GM10847 (cell line): Measurements from ENCODE around the gene LRRFIP2.

Source experiments
- POLR2A ChIP-seq: IDR thresholded peaks from 2 replicates; pipeline ENCODE4 v1.6.1; 2011; ENCODE audit not compliant: insufficient read length; ENCODE audit errors: extremely low read depth

LRRFIP2 gene, protein sequence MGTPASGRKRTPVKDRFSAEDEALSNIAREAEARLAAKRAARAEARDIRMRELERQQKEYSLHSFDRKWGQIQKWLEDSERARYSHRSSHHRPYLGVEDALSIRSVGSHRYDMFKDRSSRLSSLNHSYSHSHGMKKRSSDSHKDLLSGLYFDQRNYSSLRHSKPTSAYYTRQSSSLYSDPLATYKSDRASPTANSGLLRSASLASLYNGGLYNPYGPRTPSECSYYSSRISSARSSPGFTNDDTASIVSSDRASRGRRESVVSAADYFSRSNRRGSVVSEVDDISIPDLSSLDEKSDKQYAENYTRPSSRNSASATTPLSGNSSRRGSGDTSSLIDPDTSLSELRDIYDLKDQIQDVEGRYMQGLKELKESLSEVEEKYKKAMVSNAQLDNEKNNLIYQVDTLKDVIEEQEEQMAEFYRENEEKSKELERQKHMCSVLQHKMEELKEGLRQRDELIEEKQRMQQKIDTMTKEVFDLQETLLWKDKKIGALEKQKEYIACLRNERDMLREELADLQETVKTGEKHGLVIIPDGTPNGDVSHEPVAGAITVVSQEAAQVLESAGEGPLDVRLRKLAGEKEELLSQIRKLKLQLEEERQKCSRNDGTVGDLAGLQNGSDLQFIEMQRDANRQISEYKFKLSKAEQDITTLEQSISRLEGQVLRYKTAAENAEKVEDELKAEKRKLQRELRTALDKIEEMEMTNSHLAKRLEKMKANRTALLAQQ

GRCh38 chr3:37174532-37175126, at the start of gene LRRFIP2:
Gene LRRFIP2, minus strand, starts transcription at chr3:37174582. Its CDS starts 25,599 bp downstream, at chr3:37148983.
- no peak for TF ChIP-seq POLR2A

DNA sequence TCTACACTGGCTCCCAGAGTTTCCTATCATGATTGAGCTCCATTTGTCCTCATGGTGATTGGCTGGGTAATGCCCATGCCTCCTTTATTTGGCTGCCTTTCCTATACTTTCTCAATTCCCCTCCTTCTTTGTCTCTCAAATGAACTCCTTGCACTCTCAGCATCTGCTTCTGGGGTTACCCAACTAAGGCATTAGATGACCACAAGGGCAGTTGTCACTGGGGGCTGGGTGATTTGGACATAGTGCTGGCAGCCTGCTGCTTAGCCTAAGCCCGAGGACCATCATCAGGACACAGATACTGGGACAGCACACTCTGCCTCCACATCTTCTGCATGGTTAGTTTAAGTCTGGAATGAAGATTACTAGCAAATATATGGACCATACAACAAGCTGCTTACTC, 49.2 kb upstream of the LRRFIP2 start:
- TF ChIP-seq POLR2A = no peak

DNA sequence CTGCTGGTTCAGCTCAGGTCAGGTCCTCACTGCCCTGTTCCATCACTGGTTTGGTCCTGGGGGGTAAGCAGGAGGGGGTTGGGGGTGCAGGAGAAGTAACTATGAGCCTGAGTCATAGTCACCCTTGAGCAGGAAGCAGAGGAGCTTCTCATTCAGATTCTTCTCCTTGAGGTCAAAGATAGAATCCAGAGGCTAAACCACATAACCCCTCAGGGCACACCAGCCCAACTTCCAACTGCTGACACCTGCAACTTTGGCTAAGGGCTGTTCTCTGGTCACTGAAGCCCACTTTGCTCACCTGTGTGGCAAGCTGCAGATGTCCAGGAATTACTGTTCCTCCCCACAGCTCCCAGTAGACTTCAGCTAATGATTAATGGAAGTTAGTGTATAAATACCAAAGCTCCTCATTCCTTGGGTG, 48.8 kb upstream of the LRRFIP2 start:
- no peak for TF ChIP-seq POLR2A

DNA sequence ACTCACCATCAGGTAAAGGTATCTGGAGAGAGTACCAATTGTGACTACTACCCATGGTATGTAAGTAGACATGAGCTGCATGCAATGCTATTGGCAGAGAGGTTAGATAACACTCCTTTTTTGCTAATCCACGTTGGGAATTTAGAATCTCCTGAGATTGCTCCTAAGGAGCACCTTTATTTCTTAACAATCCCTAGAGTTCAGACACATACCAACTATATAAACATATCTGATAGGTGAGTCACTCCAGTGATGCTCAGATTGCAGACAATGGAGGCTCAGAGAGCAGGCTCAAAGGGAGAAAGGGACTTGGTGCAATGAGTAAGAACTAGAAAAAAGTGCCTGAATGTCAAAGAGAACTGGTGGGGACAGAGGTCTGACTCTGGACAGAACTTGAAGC, 47.0 kb upstream of the LRRFIP2 start:
- TF ChIP-seq POLR2A = no peak

DNA sequence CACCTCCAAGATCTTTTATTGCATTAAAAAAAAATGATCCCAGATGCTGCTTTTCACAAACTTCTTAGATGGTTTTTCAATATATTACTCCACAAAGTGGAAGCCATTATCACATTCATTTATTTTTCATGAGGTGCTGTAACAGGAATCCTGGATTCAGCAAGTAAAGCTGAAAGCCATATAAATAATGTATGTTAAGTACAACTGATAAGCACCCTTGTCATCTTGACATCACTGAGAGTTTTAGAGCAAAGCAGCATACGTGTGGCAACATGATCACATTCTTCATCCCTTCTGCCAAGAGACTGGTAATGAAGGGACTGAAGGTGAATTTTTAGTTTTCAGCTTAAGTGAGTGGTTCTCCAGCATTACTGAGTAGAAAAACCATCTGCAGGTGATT, 44.9 kb upstream of the LRRFIP2 start:
- TF ChIP-seq POLR2A = no peak

- no peak for TF ChIP-seq POLR2A
Observed at GRCh38 chr3:37218206-37218605, 43.8 kb upstream of the LRRFIP2 start.

- TF ChIP-seq POLR2A = no peak
Observed at GRCh38 chr3:37217098-37217849, 42.9 kb upstream of the LRRFIP2 start.

DNA sequence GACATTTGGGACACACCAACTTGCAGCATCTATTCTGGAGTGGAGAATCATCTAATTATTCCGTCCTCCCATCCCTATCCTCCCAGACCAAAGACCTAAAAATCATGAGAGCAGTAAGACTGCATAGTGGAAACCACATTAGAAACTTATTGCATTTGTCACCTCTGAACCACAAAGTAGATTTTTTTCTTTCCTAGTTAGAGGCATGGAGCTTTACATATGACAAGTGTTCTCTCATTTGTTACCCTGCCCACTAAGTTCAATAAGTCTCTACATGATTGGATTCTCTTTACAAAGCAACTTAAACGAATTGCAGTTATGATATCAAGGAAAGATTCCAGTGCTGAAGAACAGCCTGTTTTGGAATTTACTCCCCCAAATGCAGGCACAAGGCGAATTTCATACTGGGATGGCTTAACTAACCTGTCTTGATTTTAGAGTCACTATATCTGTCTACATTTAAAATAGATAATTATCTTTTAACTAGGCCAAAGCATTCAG, 42.3 kb upstream of the LRRFIP2 start:
- TF ChIP-seq POLR2A = no peak

DNA sequence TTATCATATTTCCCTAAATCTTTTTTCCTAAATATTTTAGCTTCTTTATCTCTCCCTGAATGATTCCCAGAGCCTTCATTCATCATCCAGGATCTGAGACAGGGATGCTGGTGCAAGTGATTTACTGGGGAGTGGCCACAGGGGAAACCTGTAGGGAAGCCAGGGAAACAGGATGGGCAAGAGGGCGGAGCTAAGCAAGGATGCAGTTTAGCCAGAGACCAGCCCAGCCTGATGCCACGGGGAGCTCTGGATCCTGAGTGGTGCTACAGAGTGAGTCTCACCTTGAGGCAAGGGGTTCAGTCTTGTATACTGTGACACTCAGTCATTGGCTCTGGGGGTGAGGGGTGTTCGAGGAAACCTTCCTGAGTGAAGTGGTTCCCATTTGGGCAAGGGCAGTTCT, 39.7 kb upstream of the LRRFIP2 start:
- no peak for TF ChIP-seq POLR2A

GRCh38 chr3:37210230-37210629, 35.8 kb upstream of the LRRFIP2 start:
- no peak for TF ChIP-seq POLR2A

- no peak for TF ChIP-seq POLR2A
Observed at GRCh38 chr3:37204314-37204713, 29.9 kb upstream of the LRRFIP2 start.

DNA sequence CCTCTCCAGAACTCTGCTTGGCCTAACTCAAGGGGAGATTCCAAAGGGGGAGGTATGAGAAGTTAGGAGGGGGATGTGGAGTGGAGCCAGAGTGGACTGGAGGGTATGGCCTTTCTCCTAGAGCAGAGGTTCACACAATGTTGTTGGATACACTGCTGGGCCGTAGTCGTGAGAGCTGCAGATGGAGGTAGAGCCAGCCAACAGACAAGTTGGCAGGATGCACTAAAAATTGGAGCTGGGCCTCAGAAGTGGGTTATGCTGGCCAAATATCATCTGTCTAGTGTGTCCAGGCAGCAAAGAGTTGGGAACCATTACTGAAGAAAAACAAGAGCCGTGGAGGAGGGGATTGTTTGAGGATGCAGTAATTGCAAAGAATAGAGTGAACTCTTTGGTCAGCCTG, 27.7 kb upstream of the LRRFIP2 start:
- TF ChIP-seq POLR2A = no peak

DNA sequence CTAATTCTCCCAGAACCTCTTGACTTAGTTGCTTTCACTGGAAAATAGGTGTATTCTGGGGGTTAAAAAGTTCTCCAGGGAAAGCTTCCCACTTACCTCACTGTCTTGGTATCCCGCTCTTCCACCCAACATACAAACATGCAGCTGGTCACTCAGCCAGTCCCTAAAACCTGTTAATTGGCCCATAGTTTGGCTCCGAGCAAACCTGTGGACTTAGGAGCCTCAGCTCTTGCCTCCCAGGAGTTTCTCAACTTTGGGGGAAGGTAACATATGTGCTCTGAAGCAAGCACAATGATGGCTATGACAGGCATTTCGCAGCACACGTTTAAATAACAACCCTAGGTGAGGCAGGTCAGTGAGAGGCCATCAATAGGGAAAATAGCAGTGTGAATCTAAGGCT, 25.8 kb upstream of the LRRFIP2 start:
- no peak for TF ChIP-seq POLR2A

- no peak for TF ChIP-seq POLR2A
Observed at GRCh38 chr3:37198996-37199395, 24.6 kb upstream of the LRRFIP2 start.

GRCh38 chr3:37198547-37198946, 24.2 kb upstream of the LRRFIP2 start:
- TF ChIP-seq POLR2A = no peak
